ENCODE measurements around the gene PIKFYVE. TPM values are rescaled to one million over a fixed set of nuclear protein-coding genes. Genes with fewer than 3 reads are reported as not detected.
"Not testable (repeated sequence)": the region's sequence is repeated elsewhere in the genome, so short reads cannot be mapped to it uniquely, and the experiment has no call there.

Gene PIKFYVE
- total RNA-seq, 4 donors from 2014 or later = 11.9 to 35.6 (median 18.0) TPM

- Histone ChIP-seq H3K4me3 (peak within 1 kb of the TSS; percentile 47 to 93 (median 80)), H3K36me3 (peaks cover 0 to 16% (median 6%) of the 10 kb centered on the region in 4 donors), H3K27me3 (no peaks in the 10 kb centered on the region), H3K4me1 (peaks cover 0 to 48% (median 26%) of the 10 kb centered on the region in 4 donors), H3K9me3 (no peaks in the 10 kb centered on the region), H3K27ac (peak within 1 kb of the TSS; percentile 85 to 92 (median 90))
- intact Hi-C loops (cut with DNase I; ENCODE audit: low total_unique reads) = loop anchor here (5.0 kb wide), 1 partner anchor 1113 kb away; no protein-coding TSS in a partner anchor
- in situ Hi-C loops (cut with MboI; ENCODE audit: low pct_ligation_motif_present in 1 of 4, low pct_unique_long_range_greater_than_20kb in 1 of 4, low sequenced_read_pairs in 3 of 4) = loop anchor here in 1 of 4 donors (25.0 kb wide), 3 partner anchors 643 to 1493 kb away; partner anchors contain the start of genes CREB1, FASTKD2 and MDH1B
- TF ChIP-seq POLR2A (IDR thresholded peaks at IDR 0.05) (peak; percentile 52), POLR2AphosphoS5 (IDR thresholded peaks at IDR 0.05) (peak; percentile 42 to 84 (median 63)), EP300 (IDR thresholded peaks at IDR 0.05; ENCODE audit: low read depth) (no peak), CTCF (IDR thresholded peaks at IDR 0.05) (peak in 4 of 5 experiments; percentile 34 to 63 (median 49))
- peak; percentile 99 for DNase-seq
- WGBS, 2 donors (ENCODE audit: low coverage in 1 of 2) = 0% methylated on average over 1 to 25 of the region's 48 CpGs
Measured at GRCh38 chr2:208254871-208255556, 11.0 kb upstream of the PIKFYVE start, which contains the start of gene IDH1. Gene IDH1 (minus strand): TSS chr2:208255071. CDS start chr2:208251551, 3,520 bp downstream.

DNA sequence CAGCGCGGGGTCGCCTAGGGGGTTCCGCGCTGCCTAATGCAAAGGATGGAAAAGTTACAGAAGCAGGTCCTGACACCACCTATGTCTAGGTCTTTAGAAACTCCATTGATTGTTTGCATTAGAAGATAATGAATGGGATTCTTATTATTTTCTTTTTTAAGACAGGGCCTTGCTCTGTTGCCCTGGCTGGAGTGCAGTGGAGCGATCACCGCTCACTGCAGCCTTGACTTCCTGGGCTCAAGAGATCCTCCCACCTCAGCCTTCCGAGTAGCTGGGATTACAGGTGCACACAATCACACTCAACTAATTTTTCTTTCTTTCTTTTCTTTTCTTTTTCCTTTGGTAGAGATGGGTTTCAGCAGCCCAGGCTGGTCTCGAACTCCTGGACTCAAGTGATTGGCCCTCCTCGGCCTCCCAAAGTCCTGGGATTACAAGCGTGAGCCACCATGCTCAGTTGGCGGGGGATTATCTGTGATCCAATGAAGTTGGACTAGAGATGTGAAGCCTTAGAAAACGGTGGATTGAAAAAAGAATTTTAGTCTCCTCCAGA lies 10.4 kb upstream of the PIKFYVE start:
- no peaks in the 10 kb centered on the region for H3K9me3 ChIP-seq
- intact Hi-C loops (cut with DNase I; ENCODE audit: low total_unique reads) (loop anchor here (1.0 to 5.0 kb wide), 2 partner anchors 11 to 1113 kb away; partner anchors contain the start of gene PIKFYVE), in situ Hi-C loops (cut with MboI; ENCODE audit: low pct_ligation_motif_present in 1 of 4, low pct_unique_long_range_greater_than_20kb in 1 of 4, low sequenced_read_pairs in 3 of 4) (loop anchor here in 1 of 4 donors (25.0 kb wide), 3 partner anchors 643 to 1493 kb away; partner anchors contain the start of genes CREB1, FASTKD2 and MDH1B)
- 42 to 52% methylated on average over 10 to 13 of the region's 13 CpGs for WGBS, 2 donors (ENCODE audit: low coverage in 1 of 2)
- H3K4me1 ChIP-seq = peaks cover 0 to 48% (median 26%) of the 10 kb centered on the region in 4 donors
- H3K36me3 ChIP-seq = peaks cover 0 to 15% (median 3%) of the 10 kb centered on the region in 4 donors
- H3K27ac ChIP-seq = peak overlapping the region; percentile 85 to 92 (median 90)
- H3K27me3 ChIP-seq = no peaks in the 10 kb centered on the region
- peak overlapping the region; percentile 38 to 93 (median 80) for H3K4me3 ChIP-seq
- TF ChIP-seq POLR2A (IDR thresholded peaks at IDR 0.05) (no peak), CTCF (IDR thresholded peaks at IDR 0.05) (peak in 1 of 5 experiments; percentile 14), POLR2AphosphoS5 (IDR thresholded peaks at IDR 0.05) (no peak), EP300 (IDR thresholded peaks at IDR 0.05; ENCODE audit: low read depth) (no peak)
- no peak for DNase-seq

- in situ Hi-C loops (cut with MboI; ENCODE audit: low pct_ligation_motif_present in 1 of 4, low pct_unique_long_range_greater_than_20kb in 1 of 4, low sequenced_read_pairs in 3 of 4) = loop anchor here in 1 of 4 donors (25.0 kb wide), 3 partner anchors 644 to 1494 kb away; partner anchors contain the start of genes CREB1, FASTKD2 and MDH1B
- Histone ChIP-seq H3K36me3 (peaks cover 0 to 10% (median under 1%) of the 10 kb centered on the region in 4 donors), H3K4me1 (peaks cover 0 to 48% (median 26%) of the 10 kb centered on the region in 4 donors), H3K9me3 (no peaks in the 10 kb centered on the region), H3K27ac (peak overlapping the region; percentile 47 to 92 (median 78)), H3K27me3 (no peaks in the 10 kb centered on the region), H3K4me3 (no peak overlapping the region)
- TF ChIP-seq POLR2AphosphoS5 (IDR thresholded peaks at IDR 0.05) (no peak), POLR2A (IDR thresholded peaks at IDR 0.05) (no peak), CTCF (IDR thresholded peaks at IDR 0.05) (no peak), EP300 (IDR thresholded peaks at IDR 0.05; ENCODE audit: low read depth) (no peak)
- intact Hi-C loops (cut with DNase I; ENCODE audit: low total_unique reads) = loop anchor here (1.0 to 5.0 kb wide), 2 partner anchors 10 to 1114 kb away; partner anchors contain the start of gene PIKFYVE
- DNase-seq = no peak
- WGBS, 2 donors (ENCODE audit: low coverage in 1 of 2) = 60 to 65% methylated on average over 9 to 10 of the region's 10 CpGs
Measured at GRCh38 chr2:208256192-208256782, 9.8 kb upstream of the PIKFYVE start.

DNA sequence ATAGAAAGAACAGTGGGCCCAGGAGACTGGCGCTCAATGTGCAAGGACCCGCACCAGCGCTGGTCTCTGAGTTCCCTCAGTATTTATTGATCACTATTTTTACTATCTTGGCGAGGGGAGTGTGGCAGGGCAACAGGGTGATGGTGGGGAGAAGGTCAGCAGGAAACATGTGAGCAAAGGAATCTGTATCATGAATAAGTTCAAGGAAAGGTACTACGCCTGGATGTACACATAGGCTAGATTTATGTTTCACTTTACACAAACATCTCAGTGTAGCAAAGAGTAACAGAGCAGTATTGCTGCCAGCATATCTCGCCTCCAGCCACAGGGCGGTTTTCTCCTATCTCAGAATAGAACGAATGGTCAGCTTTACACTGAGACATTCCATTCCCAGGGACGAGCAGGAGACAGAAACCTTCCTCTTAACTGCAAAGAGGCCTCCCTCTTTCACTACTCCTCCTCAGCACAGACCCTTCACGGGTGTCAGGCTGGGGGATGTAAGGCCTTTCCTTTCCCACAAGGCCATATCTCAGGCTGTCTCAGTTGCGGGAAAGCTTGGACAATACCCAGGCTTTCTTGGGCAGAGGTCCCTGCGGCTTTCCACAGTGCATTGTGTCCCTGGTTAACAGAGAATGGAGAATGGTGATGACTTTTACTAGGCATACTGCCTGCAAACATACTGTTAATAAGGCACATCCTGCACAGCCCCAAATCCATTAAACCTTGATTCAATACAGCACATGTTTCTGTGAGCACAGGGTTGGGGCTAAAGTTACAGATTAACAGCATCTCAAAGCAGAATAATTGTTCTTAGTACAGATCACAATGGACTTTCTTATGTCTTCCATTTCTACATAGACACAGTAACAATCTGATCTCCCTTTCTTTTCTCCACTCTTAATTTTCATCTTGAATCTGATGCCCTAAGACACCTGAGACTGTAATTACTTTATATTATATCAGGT lies 8.9 kb upstream of the PIKFYVE start:
- H3K4me1 ChIP-seq = peaks cover 0 to 40% (median 25%) of the 10 kb centered on the region in 4 donors
- H3K27me3 ChIP-seq, DNase-seq, H3K4me3 ChIP-seq, H3K36me3 ChIP-seq, H3K9me3 ChIP-seq: not testable (repeated sequence)
- H3K27ac ChIP-seq = peak overlapping the region; percentile 47 to 71 (median 54)
- intact Hi-C loops (cut with DNase I; ENCODE audit: low total_unique reads) (loop anchor here (1.0 to 5.0 kb wide), 2 partner anchors 9 to 1115 kb away; partner anchors contain the start of gene PIKFYVE), in situ Hi-C loops (cut with MboI; ENCODE audit: low pct_ligation_motif_present in 1 of 4, low pct_unique_long_range_greater_than_20kb in 1 of 4, low sequenced_read_pairs in 3 of 4) (loop anchor here in 1 of 4 donors (25.0 kb wide), 3 partner anchors 645 to 1495 kb away; partner anchors contain the start of genes CREB1, FASTKD2 and MDH1B)
- WGBS, 2 donors (ENCODE audit: low coverage in 1 of 2) = 14 to 55% methylated on average over 2 to 12 of the region's 12 CpGs
